Astrocyte (in vitro differentiated cells and primary cell): ENCODE measurements around the gene SOX3.

Experiments
- CTCF ChIP-seq: IDR thresholded peaks from 2 replicates; pipeline ENCODE4 v1.5.1; 2011; ENCODE audit warnings: low read depth, mild to moderate bottlenecking, inconsistent platforms, low read length, moderate library complexity; ENCODE audit not compliant: insufficient read depth
- EZH2 ChIP-seq: IDR thresholded peaks from 2 replicates; pipeline ENCODE4 v1.6.1; 2012; ENCODE audit warnings: mild to moderate bottlenecking, low read length, inconsistent platforms; ENCODE audit not compliant: insufficient read depth

GRCh38 chrX:140510895-140511295 is 6.0 kb upstream of the SOX3 start:
- TF ChIP-seq CTCF, result no peak
- peak; percentile 34 for TF ChIP-seq EZH2
